ENCODE data around the gene TBC1D17.

The TBC1D17 gene

DNA sequence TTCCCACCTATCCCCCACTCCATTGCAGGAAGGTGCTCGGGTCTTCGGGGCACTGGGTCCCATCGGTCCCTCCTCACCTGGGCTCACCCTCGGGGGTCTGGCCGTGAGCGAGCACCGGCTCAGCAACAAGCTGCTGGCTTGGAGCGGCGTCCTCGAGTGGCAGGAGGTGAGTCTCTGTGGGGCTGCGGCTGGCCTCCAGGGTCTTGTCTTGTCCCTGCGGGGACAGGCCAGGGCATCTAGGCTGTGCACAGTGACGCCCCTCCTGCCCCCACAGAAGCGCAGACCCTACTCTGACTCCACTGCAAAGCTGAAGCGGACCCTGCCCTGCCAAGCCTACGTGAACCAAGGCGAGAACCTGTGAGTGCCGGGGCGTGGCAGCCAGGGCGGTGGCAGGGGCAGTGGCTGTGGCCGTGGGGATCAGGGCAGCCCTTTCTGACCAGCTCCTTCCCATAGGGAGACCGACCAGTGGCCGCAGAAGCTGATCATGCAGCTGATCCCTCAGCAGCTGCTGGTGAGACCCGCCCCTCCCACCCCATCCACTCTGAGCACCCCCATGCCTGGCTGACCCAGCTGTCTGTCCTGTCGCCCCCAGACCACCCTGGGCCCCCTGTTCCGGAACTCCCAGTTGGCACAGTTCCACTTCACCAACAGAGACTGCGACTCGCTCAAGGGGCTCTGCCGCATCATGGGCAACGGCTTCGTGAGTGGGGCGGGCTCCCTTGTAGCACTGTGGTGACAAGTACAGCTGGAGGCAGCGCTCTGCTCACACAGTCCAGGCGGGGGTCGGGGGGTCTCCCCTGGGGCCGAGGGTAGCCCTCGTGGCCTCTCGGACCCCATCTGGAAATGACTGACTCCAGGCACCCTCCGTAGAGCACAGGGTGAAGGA lies 22.9 kb upstream of the TBC1D17 start:
- Histone ChIP-seq H3K27ac (ENCODE audit: poor library complexity, severe bottlenecking) (no peak overlapping the region), H3K4me1 (ENCODE audit: insufficient read depth, poor library complexity, severe bottlenecking) (peaks cover 9% of the 10 kb centered on the region), H3K9me3 (ENCODE audit: severe bottlenecking) (no peaks in the 10 kb centered on the region), H3K36me3 (ENCODE audit: low read depth) (peaks cover 43% of the 10 kb centered on the region), H3K27me3 (ENCODE audit: insufficient read depth, poor library complexity, severe bottlenecking) (no peaks in the 10 kb centered on the region), H3K4me3 (ENCODE audit: severe bottlenecking) (no peak overlapping the region)
- DNase-seq (ENCODE audit: low spot score) (no peak), ATAC-seq (ENCODE audit: low read depth) (no peak)
- no peak for TF ChIP-seq CTCF (IDR thresholded peaks at IDR 0.05; ENCODE audit: poor library complexity, severe bottlenecking)

DNA sequence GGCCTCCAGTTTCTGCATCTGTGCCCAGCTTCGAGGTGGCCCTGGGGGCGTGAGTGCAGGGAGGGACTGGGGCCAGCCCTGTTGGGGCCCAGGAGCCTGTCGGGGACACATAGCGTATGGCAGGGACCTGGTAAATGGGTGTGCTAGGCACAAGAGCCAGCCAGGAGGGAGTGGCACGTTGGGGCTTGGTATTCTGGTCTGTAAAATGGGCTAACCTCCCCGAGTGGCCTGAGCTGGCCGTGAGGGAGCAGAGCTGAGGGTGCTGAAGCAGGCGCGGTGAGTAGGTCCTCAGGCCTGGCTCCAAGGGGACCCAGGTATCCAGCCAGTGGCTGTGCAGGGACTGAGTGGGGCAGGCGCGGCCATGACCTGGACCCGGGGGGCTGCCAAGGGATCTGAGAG lies 22.2 kb upstream of the TBC1D17 start:
- ATAC-seq (ENCODE audit: low read depth) (no peak), DNase-seq (ENCODE audit: low spot score) (no peak)
- peaks cover 9% of the 10 kb centered on the region for H3K4me1 ChIP-seq (ENCODE audit: insufficient read depth, poor library complexity, severe bottlenecking)
- H3K36me3 ChIP-seq (ENCODE audit: low read depth) = peaks cover 50% of the 10 kb centered on the region
- no peak for TF ChIP-seq CTCF (IDR thresholded peaks at IDR 0.05; ENCODE audit: poor library complexity, severe bottlenecking)
- no peaks in the 10 kb centered on the region for H3K9me3 ChIP-seq (ENCODE audit: severe bottlenecking)
- H3K27me3 ChIP-seq (ENCODE audit: insufficient read depth, poor library complexity, severe bottlenecking) = no peaks in the 10 kb centered on the region
- H3K27ac ChIP-seq (ENCODE audit: poor library complexity, severe bottlenecking) = no peak overlapping the region
- no peak overlapping the region for H3K4me3 ChIP-seq (ENCODE audit: severe bottlenecking)

- H3K36me3 ChIP-seq (ENCODE audit: low read depth) = peaks cover 56% of the 10 kb centered on the region
- no peak overlapping the region for H3K4me3 ChIP-seq (ENCODE audit: severe bottlenecking)
- TF ChIP-seq CTCF (IDR thresholded peaks at IDR 0.05; ENCODE audit: poor library complexity, severe bottlenecking) = no peak
- DNase-seq (ENCODE audit: low spot score) = no peak
- peaks cover 9% of the 10 kb centered on the region for H3K4me1 ChIP-seq (ENCODE audit: insufficient read depth, poor library complexity, severe bottlenecking)
- ATAC-seq (ENCODE audit: low read depth) = peak; percentile 8
- no peaks in the 10 kb centered on the region for H3K27me3 ChIP-seq (ENCODE audit: insufficient read depth, poor library complexity, severe bottlenecking)
- no peaks in the 10 kb centered on the region for H3K9me3 ChIP-seq (ENCODE audit: severe bottlenecking)
- H3K27ac ChIP-seq (ENCODE audit: poor library complexity, severe bottlenecking) = no peak overlapping the region
These were observed 21.6 kb upstream of the TBC1D17 start for GRCh38 chr19:49855676-49856573.

GRCh38 chr19:49856574-49857021 lies 20.9 kb upstream of the TBC1D17 start:
- no peak overlapping the region for H3K4me3 ChIP-seq (ENCODE audit: severe bottlenecking)
- H3K27me3 ChIP-seq (ENCODE audit: insufficient read depth, poor library complexity, severe bottlenecking) = no peaks in the 10 kb centered on the region
- ATAC-seq (ENCODE audit: low read depth) (no peak), DNase-seq (ENCODE audit: low spot score) (no peak)
- H3K9me3 ChIP-seq (ENCODE audit: severe bottlenecking) = no peaks in the 10 kb centered on the region
- no peak for TF ChIP-seq CTCF (IDR thresholded peaks at IDR 0.05; ENCODE audit: poor library complexity, severe bottlenecking)
- H3K36me3 ChIP-seq (ENCODE audit: low read depth) = peaks cover 60% of the 10 kb centered on the region
- H3K4me1 ChIP-seq (ENCODE audit: insufficient read depth, poor library complexity, severe bottlenecking) = peaks cover 9% of the 10 kb centered on the region
- no peak overlapping the region for H3K27ac ChIP-seq (ENCODE audit: poor library complexity, severe bottlenecking)
